CD4-positive, alpha-beta T cell treated with Interleukin-12 subunit alpha and Interleukin-12 subunit beta, for 1 hour (primary cell): ENCODE results near the gene TRAF1.
"Not testable (repeated sequence)": the region's sequence is repeated elsewhere in the genome, so short reads cannot be mapped to it uniquely, and the experiment has no call there.

ENCODE experiments used
- DNase-seq: peaks from one replicate; pipeline ENCODE4 v3.0.0-alpha.2; 2020

Gene TRAF1

GRCh38 chr9:120926397-120926928 lies at the start of gene TRAF1:
Gene TRAF1 (minus strand): TSS chr9:120926796. CDS start chr9:120926075, 721 bp downstream.
- no peak for DNase-seq

- peak; percentile 8 for DNase-seq
Measured at GRCh38 chr9:120974921-120975320, 48.3 kb upstream of the TRAF1 start.

DNA sequence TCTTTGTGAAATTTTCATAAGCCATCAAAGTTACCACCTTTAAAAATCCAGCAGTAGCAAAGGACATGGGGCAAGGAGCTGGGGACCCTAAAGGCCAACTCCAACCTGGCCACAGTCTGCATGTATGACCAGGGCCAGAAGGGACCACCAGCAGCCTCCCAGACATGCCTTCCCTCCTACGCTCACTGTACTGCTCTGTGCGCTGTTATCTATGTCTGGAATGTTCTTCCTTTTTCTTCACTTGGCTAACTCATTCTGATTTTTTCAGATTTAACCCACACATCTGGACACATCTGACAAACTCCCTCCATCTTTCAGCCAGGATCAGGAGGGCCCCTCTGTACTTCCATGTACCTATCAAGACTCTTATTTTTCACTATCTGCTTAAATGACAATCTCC lies 47.6 kb upstream of the TRAF1 start:
- DNase-seq = no peak

GRCh38 chr9:120971938-120972337 lies 45.3 kb upstream of the TRAF1 start:
- DNase-seq = no peak

DNA sequence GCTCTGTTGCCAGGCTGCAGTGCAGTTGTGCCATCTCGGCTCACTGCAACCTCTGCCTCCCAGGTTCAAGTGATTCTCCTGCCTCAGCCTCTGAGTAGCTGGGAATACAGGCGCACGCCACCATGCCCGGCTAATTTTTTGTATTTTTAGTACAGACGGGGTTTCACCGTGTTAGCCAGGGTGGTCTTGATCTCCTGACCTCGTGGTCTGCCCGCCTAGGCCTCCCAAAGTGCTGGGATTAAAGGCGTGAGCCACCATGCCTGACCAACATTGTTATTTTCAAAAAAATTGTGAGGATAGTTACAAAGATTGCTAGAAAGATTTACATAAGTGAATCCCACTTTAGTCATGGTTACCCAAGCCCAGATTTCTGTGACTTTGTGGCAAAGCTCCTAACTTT lies 44.9 kb upstream of the TRAF1 start:
- DNase-seq = not testable (repeated sequence)

- DNase-seq = no peak
Measured at GRCh38 chr9:120970244-120970643, 43.6 kb upstream of the TRAF1 start.

GRCh38 chr9:120966013-120966369 lies 39.4 kb upstream of the TRAF1 start:
- DNase-seq = no peak

GRCh38 chr9:120965344-120966012 lies 38.9 kb upstream of the TRAF1 start:
- DNase-seq = no peak

DNA sequence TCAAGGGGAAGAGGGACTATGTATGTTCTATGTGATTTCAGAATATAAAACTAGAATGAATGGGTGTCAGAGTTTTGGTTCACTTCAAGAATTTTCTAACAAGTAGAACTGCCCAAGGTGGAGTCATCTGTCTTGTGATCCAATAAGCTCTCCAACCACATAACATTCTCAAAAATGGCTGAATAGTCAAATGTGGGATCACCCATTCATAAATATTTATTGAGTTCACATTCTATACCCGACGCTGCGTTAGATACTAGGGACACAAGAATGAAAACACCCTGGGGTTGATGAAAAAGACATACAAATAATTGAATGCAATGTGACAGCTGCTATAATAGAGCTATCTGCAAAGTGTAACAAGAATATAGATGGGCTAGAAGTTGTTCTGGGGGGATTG lies 35.3 kb upstream of the TRAF1 start:
- DNase-seq = no peak

GRCh38 chr9:120960001-120960400 lies 33.4 kb upstream of the TRAF1 start:
- no peak for DNase-seq

DNA sequence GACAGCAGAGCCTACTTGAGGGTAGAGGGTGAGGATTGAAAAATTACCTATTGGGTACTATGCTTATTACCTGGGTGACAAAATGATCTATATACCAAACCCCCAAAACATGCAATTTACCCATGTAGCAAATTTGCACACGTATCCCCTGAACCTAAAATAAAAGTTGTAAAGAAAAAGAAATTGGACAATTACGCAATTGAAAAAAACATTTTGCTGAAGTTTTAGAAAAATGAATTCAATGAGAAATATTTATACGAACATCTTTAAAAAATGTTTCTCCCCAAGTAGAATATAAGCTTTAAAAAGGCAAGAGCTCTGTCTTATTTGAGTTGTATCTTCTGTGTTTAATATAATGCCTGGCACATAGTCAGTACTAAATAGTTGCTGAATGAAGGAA lies 30.3 kb upstream of the TRAF1 start:
- DNase-seq = no peak

DNA sequence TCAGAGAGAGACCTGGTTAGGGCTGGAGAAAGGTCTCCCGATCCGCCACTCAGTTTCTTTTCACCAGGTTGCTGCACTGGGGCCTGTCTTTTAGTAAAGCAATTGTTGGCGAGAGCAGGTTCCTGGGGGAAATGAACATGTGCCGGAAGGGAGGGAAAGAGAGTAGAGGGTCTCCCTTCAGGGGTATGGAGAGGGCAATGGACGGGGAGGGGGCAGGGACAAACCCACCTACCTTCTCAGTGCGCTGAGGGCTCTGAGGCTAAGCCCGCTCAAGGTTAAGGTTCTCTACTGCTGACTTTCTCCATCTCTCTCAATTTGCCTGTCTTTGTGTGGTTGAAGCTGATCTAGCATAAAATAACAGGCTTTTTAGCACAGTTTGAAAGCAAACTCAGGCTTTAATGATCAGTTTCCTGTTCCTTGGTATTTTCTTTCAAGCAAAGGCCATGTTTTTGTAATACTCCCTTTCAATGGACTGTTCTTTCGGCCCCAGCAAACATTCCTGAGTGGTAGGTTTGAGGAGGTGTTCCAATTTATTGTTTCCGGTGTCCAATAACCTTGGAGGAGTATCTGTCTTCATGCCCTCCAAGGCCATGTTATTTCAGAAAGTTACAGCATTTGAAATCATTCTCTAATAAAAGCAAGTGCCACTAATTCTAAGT lies 25.5 kb upstream of the TRAF1 start:
- no peak for DNase-seq

GRCh38 chr9:120950421-120951388 lies 24.1 kb upstream of the TRAF1 start:
- DNase-seq = no peak

GRCh38 chr9:120949290-120949689 lies 22.7 kb upstream of the TRAF1 start:
- DNase-seq = no peak

- DNase-seq = no peak
Measured at GRCh38 chr9:120948824-120949223, 22.2 kb upstream of the TRAF1 start.

- no peak for DNase-seq
Measured at GRCh38 chr9:120947222-120947621, 20.6 kb upstream of the TRAF1 start.

DNA sequence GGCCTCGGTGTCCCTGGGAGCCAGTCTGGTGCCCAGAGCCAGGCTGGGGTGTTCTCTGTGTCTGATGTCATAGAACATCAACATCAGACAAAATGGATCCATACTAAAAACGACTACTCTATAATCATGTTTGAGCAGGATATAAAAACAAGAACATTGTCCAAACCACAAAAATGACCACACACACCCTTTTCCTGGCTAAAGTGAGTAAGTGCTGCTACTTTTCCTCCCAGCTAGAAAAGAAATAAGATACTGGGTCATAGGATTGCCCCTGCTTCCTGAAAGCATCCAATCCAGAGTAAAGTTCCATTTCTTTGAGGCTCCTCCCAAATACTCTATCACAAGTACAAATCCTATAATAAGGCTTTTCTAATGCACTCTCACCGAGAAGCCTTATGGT lies 19.7 kb upstream of the TRAF1 start:
- DNase-seq = no peak

DNA sequence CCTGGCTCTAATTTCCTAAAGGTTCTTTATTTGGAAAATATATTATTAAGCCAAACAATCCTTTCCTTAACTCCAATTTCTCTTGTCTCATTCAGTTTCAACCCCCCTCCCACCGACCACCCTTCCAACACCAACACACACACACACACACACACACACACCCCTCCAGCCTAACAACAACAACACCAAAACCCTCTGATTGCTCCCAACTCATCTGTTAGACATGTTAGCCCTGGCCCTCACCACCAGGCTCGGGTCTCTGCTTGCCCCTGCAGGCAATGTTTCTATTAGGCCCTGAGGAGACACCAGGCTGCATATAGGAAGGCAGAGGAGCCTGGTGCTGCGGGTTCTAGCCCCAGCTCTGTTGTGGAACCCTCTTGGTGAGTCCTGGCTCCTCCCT lies 18.4 kb upstream of the TRAF1 start:
- no peak for DNase-seq

- DNase-seq = no peak
Measured at GRCh38 chr9:120944434-120944843, 17.8 kb upstream of the TRAF1 start.

DNA sequence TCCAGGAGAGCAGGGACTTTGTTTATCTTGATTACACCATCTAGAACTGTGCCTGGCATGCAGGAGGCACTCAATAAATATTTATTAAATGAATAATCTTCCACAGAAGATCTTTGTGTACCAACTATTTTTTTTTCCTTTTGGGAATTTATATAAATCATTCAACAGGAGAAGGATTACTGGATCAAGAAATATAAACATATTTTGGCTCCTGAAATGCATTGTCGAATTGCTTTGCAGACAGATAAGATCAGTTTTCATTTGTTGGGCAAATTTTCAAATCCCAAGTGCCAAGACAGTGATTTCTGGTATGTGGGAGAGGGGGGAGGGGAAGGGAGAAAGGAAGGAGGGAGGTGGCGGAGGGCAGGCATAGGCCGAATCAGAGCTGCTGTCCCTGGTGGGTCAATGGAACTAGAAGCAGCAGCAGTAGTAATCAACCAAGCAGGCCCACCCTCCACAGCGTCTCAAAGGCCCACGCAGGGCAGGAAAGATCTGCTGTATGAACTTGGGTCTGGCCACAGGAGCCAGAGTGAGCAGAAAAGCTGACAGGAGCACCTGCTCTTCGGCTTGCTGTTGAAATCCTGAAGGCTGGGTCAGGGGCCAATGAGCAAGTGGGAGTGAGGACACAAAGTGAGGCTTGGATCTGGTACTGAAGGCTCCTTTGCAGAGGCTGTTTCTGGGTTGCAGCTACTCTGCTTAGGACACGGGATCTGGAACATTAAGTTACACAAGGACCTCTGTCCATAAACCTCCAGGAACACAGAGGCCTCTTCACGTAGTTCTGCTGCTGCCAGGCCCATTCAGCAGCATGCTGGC lies 15.8 kb upstream of the TRAF1 start:
- no peak for DNase-seq

DNA sequence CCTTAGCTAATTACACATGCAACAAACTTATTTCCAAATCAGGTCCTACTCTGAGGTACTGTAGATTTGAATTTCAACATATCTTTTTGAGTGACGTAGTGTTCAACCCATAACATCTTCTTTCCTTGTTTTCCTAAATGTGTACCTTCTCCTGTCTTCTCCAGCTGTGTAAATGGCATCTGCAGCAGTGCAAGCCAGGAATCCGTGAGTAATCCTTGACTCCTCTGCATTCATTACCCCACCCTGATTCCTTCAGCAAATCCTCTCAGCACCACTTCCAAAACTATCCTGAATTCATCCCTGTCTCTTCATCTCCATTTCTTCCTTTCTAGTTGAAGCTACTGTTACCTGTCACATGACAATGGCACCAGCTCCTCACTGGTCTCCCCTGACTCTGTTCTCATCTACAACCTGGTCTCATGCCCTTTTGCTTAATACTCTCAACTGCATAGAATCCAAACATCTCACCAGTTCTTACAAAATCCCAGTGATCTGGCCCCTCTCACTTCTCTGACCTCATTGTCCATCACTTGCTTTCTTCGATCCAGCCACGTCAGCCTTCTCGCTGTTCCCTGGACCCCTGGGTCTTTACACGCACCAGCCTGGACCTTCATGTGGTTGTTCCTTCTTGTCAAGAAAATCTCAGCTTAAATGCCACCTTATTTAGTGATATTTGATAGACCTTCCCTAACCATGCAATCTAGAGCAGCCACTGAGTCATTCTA lies 14.6 kb upstream of the TRAF1 start:
- DNase-seq = no peak

DNA sequence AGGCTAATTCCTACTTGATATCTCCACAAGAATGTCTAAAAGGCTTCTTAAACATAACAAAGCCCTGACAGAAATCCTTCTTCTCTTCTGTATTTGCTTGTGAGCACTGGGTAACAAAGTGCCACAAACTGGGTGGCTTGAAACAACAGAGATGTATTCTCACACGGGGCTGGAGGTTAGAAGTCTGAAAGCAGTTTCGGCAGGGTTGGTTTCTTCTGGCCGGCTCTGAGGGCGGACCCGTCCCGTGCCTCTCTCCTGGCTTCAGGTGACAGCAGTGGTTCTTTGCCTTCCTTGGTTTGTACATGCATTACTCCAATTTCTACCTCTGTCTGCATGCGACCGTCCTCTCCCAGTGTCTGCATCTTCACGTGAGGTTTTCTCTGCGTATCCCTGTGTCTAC lies 14.0 kb upstream of the TRAF1 start:
- no peak for DNase-seq
